Activated gamma-delta T cell treated with Interleukin-2 at 50 U/mL for 16 hours (primary cell): ENCODE measurements around the gene GNG7.
"Not testable (repeated sequence)": the region's sequence is repeated elsewhere in the genome, so short reads cannot be mapped to it uniquely, and the experiment has no call there.

Source experiments
- DNase-seq: peaks from one replicate; pipeline ENCODE4 v3.0.0-alpha.2; 2020

The GNG7 gene

DNA sequence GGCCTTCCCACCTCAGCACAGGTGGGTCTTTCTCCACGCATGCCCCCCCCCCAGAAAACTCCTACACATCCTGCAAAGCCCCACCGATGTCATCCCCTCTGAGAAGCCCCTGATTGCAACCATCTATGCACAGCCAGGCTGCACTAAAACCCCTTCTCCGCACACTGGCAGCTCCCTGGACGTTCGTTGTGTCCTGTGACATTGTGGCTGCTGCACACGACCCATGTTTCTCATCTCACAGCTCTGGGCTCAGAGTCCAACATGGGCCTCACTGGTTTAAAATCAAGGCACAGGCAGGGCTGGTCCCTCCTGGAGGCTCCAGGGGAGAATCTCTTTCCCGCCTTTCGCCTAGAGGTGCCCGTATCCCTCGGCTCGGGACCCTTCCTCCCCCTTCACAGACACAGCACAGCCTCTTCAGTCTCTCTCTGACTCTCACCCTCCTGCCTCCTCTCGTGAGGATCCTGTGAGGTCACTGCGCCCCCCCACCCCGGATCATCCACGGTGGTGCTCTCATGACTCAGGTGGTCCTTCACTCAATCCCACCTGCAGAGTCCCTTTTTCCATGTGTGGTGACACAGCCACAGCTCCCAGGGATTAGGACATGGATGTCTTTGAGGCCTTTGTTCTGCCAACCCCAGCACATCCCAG, 155.3 kb downstream of the GNG7 start:
- DNase-seq, result no peak

DNA sequence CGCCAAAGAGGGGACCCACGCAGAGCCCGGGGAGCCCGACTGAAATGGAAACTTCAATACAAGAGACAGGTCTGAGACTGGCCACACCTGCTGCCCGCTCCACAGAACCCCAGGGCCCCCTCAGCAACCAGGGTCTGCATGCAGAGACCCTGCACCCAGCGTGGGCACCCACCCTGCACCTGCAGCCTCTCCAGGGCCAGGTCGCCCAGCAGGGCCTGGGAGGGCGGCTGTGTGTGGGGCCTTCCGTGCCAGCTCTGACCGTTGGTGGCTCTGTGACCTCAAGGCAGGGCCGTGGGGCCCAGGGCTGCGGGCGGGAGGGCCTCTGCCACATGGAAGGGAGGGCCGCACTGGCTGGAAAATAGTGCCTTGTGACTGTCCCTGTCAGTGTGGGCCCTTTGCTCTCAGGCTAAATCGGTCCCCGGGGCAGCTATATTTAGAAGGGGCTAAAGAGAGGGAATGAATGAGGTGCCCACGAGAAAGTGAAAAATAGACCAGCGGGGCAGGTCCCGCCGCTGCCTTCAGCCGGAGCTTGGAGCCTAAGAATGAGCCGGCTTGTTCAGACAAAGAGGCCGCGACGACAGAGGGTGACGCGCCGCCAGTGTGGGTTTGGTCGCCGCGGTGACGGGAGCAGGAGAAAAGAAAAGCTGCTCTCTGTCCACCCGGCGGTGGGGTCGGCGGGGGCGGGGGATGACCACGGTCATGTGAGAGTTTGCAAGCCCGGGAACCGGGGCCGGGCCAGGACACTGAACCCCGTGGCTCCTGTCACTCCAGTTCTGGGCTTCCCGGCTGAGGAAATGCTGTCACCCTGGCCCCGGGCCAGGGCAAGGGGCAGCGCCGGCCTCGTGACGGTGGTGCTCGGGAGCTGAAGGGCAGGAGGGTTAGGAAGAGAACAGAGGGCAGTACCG, 156.1 kb downstream of the GNG7 start:
- no peak for DNase-seq

GRCh38 chr19:2545416-2546127, 156.9 kb downstream of the GNG7 start:
- not testable (repeated sequence) for DNase-seq

DNA sequence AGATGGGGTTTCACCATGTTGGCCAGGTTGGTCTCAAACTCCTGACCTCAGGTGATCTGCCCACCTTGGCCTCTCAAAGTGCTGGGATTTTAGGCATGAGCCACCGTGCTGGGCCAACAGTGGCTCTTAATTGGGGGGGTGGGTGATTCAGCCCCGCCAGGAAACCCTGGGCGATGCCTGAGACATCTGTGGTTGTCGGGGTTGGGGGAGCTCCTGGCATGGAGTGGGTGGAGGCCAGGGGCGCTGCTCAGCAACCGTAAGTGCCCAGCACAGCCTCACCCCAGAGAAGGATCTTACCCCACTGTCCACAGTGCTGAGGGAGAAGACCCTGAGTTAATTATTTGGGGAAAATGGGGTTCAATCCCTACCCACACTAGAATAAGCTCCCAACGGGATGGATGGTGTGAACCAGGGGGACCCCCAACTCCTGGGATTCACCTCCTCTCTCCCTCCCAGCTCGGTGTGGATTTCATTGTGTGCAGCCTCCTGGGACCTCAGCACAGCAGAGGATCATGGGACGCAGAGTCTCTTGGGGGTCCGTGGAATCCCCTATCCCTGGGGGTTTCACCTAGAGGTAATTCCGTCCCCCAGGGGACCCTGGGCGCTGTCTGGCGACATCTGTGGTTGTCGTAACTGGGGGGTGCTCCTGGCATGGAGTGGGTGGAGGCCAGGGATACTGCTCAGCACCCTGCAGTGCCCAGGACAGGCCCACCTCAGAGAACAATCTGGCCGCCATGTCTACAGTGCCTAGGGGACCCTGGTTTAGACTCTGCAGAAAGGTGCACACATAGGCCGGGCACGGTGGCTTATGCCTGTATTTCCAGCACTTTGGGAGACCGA, 157.7 kb downstream of the GNG7 start:
- no peak for DNase-seq

GRCh38 chr19:2543463-2544442, 158.7 kb downstream of the GNG7 start:
- peak; percentile 68 for DNase-seq

DNA sequence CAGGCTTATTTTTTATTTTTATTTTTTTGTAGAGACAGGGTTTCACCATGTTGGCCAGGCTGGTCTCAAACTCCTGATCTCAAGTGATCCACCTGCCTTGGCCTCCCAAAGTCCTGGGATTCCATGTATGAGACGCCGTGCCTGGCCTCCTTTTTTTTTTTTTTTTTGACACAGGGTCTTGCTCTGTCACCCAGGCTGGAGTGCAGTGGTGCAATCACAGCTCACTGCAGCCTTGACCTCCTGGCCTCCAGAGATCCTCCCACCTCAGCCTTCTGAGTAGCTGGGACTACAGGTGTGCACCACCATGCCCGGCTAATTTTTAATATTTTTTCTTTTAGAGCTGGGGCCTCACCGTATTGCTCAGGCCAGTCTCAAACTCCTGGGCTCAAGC, 159.4 kb downstream of the GNG7 start:
- DNase-seq, result not testable (repeated sequence)

- no peak for DNase-seq
Measured at GRCh38 chr19:2542341-2543069, 160.0 kb downstream of the GNG7 start.

DNA sequence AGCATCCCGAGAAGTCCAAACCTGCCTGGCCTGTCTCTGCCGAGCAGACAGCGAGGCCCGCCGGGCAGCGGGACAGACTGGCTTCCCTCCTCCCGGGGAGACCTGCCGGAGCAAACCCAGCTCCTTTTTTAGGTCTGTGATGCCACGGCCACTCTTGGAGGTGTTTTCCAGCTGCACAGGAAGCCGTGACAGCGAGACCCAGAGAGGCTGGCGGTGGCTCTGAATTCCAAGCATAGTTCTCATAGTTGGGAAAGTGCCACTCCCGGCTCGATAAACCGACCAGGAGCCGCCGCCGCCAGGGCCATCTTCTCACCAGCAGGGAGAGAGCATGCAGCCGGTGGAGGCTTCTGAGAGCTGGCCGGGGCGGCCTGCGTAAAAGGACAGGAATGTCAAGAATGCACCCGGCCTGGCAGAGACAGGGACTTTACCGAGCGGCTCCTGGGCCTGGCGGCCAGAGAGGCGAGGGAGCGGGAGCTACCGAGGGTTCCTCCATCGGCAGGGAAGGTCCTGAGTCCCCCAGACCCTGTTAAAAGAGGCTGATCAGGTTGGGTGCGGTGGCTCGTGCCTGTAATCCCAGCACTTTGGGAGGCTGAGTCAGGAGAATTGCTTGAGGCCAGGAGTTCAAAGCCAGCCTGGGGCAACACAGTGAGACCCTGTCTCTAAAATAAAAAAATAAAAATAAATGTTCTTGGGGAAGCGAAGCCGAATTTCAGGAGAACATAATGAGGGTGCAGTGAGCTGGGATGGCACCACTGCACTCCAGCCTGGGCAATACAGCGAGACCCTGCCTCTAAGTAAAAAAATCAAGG, 161.6 kb downstream of the GNG7 start:
- no peak for DNase-seq

GRCh38 chr19:2540251-2540645, 162.2 kb downstream of the GNG7 start:
- no peak for DNase-seq

DNA sequence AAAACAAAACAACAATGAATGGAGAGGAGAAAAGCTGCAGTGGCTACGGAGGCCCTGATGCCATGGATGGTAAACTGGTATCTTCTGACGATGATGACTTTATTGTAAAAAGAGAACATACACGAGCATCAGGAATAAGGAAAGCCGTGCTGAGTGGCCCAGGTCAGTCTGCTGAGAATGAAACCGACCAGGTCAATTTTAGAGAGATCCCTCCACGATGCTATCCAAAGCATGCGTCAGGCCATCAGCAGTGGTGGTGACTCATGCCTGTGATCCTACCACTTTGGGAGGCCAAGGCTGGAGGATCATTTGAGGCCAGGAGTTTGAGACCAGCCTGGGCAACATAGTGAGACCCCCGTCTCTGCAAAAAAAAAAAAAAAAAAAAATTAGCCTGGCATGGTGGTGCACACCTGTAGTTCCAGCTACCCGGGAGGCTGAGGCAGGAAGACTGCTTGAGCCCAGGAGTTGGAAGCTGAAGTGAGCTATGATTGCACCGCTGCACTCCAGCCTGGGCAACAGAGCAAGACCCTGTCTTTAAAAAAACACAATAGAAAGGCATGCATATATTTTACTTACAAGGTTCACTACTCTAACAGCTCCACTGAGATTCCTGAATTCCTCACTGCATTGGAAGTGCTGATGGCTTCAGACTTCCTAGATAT, 164.3 kb downstream of the GNG7 start:
- no peak for DNase-seq

DNA sequence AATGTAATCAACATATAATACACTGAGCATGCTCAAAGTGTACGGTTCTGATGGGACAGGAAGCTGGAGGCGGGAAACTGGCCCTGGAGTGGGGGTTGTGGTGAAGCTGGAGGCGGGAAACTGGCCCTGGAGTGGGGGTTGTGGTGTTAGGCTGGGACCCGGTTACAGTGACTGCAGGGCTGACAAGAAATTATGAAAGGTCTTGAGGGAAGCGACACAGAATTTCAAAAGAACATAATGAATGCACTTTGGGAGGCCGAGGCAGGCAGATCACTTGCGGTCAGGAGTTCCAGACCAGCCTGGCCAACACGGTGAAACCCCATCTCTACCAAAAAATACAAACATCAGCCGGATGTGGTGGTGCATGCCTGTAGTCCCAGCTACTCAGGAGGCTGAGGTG, 164.9 kb downstream of the GNG7 start:
- not testable (repeated sequence) for DNase-seq

- no peak for DNase-seq
Measured at GRCh38 chr19:2536461-2536860, 166.0 kb downstream of the GNG7 start.

- no peak for DNase-seq
Measured at GRCh38 chr19:2534423-2535013, 168.0 kb downstream of the GNG7 start.

DNA sequence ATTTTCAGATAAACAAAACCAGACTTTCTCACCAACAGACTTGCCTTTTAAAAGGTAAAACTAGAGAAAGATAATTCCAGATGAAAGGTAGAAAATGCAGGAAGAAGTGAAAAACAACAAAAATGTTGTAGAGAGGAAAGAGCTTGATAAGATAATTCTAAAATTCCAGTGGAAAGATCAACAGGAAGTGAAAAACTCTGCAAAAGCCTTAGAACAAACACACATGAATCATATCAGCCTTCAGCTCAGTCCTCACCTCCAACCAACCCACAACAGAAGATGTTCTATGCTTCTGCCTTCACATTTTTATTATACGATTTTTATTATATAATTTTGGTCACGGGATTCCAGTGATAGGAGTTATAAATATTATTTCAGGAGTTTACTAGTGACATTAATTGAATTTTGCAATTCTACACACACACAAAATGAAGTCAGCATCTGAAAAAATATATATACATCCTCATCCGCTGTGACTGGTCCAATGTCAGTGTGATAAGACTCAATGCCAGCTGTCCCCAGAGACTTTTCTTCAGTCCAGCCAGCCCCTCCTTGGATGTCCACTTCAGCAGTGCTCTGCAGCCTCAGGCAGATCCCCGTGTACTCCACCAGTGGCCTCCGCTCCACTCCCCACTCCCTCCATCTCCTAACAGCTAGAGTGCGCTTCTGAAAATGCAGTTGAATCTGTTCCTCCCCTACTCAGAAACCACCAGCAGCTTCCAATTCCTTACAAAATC, 168.6 kb downstream of the GNG7 start:
- no peak for DNase-seq

DNA sequence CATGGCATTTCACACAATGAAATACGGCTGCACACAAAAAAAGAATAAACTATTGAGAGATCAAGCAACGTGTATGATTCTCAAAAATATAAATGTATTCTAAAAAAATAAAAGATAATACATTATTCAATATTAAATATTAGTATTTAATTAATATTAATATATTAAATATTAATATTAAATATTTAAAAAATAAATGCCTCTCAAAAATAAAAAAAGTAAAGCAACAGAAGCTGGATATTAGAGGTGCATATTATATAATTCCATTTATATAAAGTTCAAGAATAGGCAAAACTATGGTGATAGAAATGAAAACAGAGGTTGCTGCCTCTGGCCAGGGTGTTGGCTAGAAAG, 169.4 kb downstream of the GNG7 start:
- no peak for DNase-seq

- no peak for DNase-seq
Measured at GRCh38 chr19:2532252-2533071, 170.0 kb downstream of the GNG7 start.

DNA sequence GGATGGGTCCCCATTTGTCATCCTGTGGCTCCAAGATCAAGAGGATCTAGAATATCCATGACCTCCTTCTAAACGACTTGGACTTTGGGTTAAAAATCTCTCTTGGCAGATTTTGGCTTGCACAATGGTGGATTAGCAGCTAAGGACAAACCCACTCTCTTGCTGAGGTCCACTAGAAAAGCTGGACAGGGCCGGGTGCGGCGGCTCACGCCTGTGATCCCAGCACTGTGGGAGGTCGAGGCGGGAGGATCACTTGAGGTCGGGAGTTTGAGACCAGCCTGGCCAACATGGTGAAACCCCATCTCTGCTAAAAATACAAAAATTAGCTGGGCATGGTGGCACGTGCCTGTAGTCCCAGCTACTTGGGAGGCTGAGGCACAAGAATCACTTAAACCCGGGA, 172.6 kb downstream of the GNG7 start:
- DNase-seq, result not testable (repeated sequence)
